Pons (tissue), 1 donor: ENCODE measurements around the gene SYT15.

Source experiments
- DNase-seq: peaks from one replicate; pipeline ENCODE4 v3.0.0-alpha.2; 2016; ENCODE audit warnings: low spot score

The SYT15 gene

DNA sequence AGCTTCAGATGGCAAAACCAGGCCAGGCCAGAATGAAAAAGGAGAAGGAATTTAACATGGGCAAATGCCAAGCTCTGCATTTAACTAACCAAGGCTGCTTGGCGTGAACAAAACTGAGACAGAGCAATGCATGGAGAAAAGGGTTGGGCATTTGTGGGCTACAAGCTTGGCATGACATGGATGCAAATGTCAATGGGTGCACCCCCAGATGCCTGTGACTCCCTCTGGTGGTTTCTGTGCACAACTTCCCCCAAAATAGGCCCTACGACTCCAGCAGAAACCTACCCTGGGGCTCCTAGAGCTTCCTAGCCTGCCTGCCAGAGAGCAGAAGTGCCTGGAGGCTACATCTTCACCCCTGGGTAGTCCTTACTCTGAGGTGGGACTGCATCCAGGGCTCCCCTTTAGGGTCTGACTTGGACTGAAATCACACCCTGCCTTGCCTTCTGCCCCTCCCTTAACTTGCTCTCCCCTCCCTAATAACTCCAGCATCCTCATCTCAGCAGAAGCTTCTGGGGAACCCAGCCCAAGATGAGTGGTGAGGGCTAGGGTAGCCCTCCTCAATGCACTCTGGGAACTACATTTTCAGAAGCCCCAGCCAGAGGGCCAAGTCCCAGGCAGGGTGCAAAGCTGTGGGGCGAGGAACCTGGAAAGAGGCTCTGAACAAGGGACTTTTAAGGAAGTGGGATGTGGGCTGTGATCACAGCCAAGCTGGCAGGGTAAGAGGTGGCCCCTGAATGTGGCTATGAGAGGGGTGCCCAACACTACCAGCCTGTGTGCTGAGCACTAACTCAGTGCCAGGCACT lies 33.7 kb upstream of the SYT15 start:
- no peak for DNase-seq

DNA sequence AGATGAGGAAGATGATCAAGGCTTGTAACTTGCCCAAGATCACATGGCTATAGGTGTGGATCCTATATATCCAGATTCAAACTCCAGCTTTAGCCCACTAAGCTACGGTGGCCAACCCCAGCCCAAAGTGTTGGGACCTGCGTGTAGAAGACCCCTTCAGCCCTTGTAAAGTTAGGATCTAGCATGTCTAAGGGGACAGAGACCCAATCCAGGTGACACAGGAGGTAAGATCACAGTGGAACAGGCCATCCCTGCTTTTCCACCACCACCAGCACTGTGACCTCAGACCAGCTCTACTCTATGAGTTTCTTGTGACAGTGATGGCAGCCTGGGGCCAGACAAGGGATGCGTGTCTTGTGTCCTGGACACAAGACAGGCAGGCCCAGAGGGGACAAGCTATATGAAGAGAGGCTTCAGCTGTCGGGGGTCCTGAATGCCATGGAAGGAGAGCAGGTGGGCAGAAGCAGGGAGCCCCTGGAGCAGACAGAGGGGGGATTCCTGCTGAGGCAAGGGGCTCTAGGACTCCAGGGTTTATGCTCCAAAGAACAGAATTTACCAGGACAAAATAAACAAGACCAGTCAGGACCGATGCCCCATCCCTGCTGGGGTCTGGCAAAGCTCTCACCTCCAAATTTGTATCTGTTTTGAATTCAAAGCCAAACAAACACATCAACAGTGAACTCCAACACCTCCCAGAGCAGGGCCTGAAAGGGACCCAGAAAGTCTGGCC lies 32.9 kb upstream of the SYT15 start:
- no peak for DNase-seq

DNA sequence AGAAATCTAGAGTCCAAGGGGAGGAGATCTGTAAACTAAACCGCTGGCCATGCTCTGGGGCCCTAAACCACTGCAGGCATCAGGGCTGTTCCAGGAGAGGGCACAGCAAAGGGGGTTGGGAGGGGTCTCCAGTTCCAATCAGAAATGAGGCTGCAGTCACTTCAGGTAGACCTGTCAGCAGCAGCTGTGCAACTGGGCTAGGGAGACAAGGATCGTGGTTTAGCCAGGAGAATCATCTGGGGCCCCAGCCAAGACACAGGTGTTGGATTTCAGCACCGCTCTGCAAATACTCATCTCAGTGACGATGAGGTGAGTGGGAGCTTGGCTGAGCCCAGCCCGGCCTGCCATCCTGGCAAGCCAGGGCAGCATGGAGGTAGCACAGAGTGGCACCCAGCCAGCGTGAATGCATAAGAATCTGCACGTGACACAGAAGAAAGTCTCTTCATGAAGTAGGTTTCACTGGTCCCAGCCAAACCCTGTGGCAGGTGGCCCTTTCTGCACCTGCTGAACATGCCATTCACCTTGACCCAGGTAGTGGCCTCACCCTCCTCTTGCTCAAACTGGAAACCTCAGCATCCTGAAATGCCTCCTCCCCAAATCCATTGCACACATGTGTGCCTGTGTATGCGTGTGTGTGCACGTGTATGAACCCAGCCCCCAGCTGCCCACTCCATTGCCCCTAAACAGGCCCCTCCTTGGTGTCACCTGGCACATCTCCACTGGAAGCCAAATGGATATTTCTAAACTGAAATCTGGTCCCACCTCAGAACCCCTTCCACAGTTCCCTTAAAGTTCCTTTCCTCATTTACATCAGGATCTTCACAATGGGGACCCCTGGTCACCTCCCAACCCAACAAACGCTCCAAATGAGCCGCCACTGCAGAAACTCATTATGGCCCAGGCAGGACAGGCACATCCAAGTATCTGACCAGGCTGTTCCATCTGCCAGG lies 32.1 kb upstream of the SYT15 start:
- no peak for DNase-seq

DNA sequence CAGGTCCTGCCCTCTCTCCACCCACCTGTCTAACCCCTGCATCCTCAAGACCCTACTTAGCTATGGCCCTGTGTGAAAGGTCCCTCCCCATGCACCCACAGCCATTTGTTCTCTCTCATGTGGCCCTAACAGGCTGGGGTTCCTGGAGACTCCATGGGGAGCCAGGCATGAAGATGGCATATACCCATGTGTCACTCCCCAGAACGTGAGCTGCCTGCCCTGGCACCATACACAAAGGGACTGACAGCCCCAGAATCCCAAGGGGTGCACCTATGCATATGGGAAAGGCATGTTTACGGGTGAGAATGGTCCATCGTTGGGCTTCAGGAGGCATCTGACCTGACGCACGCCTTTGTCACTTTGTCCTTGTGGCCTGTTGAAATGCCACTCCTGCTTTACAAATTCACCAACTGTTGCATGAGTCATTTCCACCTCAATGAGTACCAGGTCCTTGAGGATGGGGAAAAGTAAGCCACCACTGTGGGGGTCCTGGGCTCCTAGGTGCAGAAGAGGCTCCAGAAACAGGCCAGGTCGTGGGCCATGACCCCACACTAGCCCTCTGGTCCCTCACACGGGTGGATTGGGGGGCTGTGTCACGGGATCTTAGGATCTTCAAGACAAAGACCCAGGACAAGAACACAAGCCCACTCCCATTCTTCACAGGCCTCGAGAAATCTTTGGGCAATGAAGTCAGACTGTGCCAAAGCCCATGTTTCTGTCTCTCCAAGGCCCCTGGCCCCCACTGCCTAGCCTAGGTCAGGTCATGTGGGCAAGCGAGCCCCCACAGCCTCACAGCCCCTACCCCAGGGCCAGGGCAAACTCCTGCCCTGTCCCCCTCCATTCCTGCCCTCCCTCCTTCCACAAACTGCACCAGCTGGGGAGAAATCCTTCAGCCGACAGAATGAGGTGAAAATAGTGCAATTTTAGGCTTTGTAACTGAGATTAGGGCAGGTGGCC lies 31.1 kb upstream of the SYT15 start:
- DNase-seq, result no peak

DNA sequence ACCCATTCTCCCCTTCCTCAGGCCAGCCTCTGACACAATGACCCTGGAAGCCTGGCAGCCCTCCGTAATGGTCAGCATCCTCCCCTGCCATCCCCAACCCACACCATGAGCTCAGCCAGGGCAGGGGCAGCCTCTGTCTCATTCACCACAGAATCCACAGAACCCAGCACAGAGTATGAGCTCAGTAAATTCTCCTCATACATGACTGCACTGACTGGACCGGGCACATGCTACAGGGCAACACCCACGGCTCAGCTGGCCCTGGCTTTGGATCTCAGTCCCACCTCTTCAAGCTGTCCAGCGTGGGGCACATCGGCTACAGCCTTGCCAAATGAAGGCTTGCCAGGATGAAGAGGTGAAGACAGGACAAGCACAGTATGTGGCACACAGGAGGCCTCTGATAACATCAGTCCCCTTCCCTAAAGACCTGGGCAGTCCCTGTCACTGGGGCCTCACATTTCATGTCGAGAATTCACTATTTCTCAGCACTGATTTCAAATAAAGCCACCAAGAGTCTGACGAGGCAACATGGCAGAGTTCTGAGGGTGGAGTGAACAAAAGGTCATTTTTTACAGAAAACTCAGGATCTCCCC lies 30.3 kb upstream of the SYT15 start:
- DNase-seq, result no peak

DNA sequence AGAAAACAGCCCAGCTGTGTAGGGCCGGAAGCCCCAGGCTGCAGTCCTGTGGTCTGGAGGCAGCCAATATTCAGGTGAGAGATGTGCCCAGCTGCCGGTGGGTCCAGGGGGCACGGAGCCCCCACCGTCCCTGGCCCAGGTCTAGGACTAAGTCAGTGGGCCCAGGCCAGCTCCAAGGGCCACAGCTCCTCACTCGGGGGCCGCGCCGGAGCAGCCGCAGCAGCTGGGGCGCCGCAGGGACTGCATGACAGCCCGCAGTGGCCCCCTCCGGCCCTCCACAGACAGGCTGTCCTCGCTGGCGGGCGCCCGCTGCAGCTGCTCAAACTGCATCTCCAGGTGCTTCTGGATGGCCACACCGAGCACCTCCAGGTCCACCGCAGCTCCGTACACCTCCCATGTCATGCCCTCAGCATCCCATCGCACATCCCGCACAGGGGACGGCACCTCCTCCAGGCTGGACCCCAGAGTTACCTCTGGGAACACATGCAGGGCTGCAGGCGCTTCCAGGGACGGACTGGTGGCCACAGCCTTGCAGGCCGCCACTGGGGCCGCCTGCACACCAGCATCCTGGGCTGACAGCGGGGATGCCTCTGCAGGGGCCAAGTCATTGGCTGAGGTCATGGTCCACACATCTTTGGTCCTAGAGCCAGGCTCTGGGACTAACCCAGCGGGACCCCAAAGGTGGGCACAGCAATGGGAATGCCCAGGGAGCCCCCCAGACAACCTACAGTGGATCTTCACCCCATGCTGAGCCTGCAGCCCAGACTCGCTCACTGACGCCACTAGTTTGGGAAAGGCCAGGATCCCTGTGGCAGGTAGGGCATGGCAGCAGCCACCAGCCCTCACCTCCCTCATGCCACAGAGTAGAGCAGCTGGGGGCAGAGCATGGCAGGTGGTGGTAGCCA lies 29.5 kb upstream of the SYT15 start:
- no peak for DNase-seq

DNA sequence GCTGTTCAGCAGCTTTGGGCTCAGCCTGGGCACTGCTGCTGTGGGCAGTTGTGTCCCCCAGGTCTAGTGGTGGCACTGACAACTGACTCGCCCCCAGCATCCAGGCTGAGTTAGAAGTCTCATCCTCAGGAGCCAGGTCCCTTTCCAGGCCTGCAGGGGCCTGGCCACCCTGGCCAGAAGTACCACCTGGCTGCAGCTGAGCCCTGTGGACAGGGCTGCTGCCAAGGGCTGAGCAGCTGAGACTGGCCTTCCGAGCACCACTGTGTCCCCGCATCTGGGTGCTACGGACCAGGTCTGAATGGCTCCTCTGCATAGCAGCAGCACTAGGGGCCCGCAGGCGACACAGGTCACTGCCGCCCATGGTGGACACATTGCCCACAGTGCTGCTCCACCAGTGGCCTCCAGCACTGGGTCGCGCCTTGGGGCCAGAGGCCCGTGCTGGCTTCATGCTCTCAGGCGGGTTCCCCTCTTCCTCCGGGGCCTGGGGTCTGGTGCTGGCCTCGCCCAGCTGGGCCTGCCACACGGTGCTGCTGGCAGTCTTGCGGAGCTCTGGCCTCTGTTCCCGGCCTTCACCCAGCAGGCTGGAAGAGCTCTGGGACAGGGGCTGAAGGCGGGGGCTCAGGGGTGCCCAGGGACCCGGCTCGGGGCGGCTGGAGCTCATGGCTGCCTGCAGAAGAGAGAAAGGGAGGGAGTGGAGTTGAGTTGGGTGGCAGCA lies 28.7 kb upstream of the SYT15 start:
- DNase-seq, result no peak

DNA sequence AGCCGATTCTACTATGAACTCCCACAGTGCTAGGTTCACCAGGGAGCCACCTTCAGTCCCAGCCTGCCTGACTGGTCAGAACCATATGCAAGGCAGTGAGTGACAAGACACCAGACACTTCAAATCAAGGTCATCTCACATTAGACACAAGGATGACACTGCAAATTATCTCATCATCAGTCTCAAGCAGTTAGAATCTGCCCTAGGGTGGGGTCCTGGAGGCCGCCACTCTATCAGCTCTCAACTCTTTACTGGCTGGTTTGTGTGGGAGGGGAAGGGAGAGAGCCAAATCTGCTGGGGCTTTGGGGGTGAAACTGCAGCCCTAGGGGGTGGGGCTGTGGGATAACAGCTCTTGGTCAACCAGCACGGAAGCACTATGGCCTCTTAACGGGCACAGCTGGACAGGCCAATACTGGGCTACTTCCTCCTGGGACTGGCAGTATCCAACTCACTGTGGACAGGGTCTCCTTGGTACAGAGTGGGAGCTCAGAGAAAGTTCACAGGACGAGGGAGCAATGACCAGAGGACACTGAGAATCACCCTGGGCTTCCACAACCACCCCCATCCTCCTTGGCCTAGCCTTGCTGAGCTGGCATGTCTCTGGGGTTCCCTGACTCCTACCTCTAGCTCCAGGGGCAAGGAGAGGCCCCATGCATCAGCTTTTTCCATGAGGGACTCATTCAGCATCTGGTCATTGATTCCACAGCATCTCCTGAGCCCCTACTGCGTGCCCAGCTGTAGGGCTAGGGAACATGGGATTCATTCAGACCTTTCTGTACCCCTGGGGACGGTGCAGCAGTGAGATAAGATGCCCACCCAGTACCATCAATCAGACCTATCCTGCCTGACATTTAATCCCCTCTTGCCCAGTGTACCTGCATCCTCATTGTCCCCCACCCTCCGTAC lies 27.9 kb upstream of the SYT15 start:
- DNase-seq, result no peak

DNA sequence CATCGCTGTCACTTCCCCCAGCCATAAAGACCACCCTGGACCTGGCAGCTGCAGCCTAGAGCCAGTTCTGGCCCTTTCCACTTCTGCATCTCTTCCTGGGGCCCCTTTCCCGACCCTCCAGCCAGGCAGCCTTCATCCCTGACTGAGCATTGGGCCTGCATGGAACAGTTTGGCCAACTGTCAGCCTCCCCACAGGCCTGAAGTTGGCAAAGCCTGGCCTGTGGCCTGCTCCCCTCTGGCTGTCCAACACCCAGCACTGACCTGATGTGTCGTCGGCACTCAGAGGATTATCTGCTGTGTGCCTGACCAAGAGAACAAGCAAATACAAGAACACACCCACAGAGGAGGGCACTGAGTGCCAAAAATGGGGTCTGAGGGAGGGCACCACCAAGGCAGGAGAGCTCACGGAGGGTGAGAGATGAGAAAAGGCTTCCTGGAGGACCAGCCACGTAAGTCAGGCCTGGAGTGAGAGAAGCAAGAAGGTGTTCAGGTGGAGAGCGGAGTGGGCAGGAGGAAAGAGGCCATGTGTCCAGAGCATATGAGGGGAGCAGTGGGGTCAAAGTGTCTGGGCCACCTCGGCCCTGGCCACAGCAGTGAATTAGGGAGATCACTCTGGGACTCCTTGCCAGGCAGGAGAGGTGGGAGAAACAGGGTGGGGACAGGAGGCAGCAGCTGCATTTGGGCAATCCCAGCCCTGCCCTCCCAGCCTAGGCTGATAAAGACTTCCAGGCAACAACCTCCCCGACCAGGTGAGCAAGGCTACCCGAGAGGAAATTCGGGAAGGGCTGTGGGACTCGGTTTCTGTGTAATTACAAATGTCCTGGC lies 27.0 kb upstream of the SYT15 start:
- DNase-seq, result no peak

DNA sequence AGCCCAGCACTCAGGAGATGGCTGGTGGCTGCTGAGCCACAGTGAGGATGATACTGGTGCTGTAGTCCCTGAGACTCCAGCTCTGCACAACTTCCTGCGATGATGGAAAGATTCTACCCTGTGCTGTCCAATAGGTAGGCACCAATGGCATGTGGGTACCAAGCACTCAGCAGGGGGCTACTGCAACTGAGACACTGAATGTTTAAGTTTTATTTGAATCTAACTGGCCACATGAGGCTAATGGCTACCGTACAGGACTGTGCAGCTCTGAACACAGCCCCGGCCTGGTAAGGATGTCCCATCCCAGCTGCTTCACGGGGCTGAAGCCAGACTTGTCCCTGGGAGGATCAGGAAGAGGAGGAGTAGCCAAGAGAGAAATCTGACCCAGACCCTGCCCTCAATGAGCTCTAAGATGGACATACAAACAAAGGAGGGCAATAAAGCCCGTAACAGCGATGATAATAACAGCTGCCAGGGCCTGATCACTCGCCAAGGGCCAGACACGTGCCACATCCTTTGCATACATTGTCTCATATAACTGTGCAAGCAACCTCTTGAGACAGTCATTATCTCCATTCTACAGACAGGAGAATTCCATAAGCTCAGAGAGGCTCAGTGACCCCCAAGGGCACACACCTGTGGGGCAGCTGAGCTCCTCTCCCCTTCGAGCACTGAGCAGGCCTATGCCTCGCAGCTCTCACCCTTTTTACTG lies 26.2 kb upstream of the SYT15 start:
- DNase-seq, result no peak

DNA sequence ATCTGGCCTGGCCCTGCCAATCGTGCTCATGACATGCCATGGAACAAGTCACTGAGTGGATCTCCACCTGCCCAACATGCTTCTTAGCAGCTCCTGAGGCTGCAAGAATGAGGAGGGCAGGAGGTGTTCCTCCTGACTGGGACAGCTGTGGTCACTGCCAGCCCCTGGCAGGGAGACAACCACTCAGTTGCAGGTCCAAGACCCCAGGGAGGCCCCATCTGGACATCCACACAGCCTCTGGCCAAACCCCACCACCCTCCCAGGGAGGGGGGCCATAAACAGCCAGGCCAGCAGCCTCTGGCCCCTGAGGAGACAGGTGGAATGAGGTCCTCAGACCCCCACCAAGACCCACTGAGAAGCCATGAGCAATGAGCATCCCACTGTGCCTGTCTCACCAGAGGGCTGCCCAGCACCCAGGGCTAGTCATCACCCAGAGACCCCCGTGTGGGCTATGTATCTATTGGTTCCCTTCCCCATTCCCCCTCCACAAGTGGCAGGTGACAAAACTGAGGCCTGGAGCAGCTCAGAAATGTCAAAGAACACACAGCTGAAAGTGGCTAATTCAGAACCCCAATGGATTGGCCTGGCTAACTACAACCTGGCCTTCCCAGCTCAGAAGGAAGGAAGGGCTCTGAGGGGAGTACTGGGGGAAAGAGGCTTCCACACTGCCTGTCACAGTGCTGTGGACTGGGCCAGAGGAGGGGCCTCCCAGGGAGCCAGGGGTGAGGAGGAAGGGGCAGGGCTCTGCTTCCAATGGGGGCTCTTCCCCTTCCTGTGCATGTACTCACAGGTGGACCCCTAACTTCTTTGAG lies 25.5 kb upstream of the SYT15 start:
- no peak for DNase-seq

DNA sequence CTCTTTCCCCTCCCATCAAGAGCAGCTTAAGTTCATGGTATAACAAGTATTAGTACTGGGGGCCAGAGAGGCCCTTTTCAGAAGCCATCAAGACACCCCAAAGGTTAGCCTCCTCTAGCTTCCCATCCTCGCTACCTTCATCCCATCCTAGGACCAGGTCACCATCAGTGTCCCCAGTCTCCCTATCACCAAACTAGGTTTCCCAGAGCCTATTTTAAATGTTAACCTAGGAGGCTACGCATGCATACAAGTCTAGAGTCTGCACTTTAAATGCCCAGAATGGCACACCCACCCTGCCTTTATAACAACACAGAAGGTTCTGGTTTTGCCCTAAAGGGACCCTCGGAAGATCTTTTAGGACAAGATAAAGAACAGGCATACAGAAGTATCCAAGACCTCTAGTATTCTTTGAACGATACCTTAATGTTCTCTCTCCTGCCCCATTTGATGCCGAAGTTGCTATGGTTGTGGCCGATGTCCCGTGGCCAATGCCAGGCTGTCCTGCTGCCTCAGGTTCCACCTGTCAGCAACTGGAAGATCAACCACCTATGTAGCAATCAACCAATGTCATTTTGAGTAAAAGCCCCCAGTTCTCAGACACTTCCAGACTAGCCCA lies 24.7 kb upstream of the SYT15 start:
- DNase-seq, result no peak

DNA sequence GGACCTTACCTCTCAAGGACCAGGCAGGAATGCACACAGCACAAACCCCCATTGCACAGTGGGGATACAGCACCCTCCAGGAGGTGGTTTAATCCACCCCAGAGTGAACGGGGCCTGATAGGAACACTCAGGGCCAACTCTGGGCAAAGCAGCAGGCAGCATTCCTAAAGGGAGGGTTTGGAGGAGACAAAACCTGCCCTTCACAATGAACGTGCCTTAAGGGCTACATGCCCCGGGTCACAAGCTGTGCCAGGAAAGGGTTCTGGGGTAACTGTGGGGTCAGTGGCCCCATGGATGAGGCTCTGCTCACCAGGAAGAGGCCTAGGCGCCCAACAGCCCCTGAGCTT lies 23.6 kb upstream of the SYT15 start:
- no peak for DNase-seq

DNA sequence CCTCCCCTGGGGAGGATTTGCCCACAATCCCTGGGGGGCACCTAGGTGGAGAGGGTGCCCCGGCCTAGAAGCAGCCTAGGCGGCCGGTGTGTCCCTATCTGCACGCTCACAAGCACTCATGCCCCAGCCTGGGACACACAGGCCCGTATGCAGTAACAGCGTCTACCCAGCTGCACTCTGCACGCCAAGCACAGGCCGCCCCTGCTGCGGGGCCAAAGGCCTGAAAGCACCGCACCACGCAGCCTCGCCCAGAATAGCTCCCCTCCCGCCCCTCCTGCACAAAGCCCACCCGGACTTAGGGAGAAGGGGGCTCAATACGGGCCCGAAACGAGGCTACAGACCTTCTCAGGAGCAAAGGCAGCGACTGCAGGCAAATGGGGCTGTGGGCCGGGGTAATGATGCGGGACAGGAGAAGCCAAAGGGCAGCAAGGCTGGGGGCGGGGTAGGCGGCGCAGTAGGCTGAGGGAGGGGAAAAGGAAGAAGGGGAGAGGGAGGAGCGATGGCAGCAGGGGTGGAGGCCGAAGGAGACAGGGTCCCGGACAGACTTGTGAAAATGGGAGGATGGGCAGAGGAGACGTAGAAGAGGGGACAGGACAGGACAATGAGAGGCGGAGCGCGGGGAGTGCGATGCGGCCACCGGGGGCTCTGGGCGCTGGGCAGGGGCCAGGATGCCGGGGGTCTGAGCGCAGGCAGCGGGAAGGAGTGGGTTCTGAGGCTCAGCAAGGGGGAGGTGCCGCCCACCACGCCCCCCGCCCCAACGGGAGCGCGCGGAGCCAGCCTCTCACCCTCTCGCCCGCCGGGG lies 23.0 kb upstream of the SYT15 start:
- DNase-seq, result no peak
